HG02571 (cell line): ENCODE results near the gene JAKMIP3.

ENCODE experiments used
- ATAC-seq: cut with Tn5 transposase; IDR thresholded peaks from one replicate; pipeline ENCODE4 v1.9.1; 2021; ENCODE audit warnings: mild to moderate bottlenecking, moderate library complexity; ENCODE audit not compliant: unreplicated experiment

Gene JAKMIP3

GRCh38 chr10:132097609-132098377, 32.0 kb downstream of the JAKMIP3 start:
- ATAC-seq = no peak

- ATAC-seq = no peak
Measured at GRCh38 chr10:132098539-132099388, 33.0 kb downstream of the JAKMIP3 start.

GRCh38 chr10:132099389-132100090, 33.8 kb downstream of the JAKMIP3 start:
- no peak for ATAC-seq

GRCh38 chr10:132100091-132100481, 34.3 kb downstream of the JAKMIP3 start:
- no peak for ATAC-seq

GRCh38 chr10:132100556-132101349, 35.0 kb downstream of the JAKMIP3 start:
- ATAC-seq = no peak

- no peak for ATAC-seq
Measured at GRCh38 chr10:132101529-132101928, 35.8 kb downstream of the JAKMIP3 start.

- ATAC-seq = no peak
Measured at GRCh38 chr10:132102071-132102716, 36.4 kb downstream of the JAKMIP3 start.

GRCh38 chr10:132102717-132103110, 37.0 kb downstream of the JAKMIP3 start:
- ATAC-seq = no peak

- no peak for ATAC-seq
Measured at GRCh38 chr10:132103116-132103910, 37.6 kb downstream of the JAKMIP3 start.

- no peak for ATAC-seq
Measured at GRCh38 chr10:132104062-132104461, 38.3 kb downstream of the JAKMIP3 start.

- no peak for ATAC-seq
Measured at GRCh38 chr10:132104471-132105301, 38.9 kb downstream of the JAKMIP3 start.

GRCh38 chr10:132105302-132105995, 39.7 kb downstream of the JAKMIP3 start:
- ATAC-seq = no peak

GRCh38 chr10:132106431-132106830, 40.7 kb downstream of the JAKMIP3 start:
- no peak for ATAC-seq

- no peak for ATAC-seq
Measured at GRCh38 chr10:132107186-132107948, 41.6 kb downstream of the JAKMIP3 start.

- ATAC-seq = no peak
Measured at GRCh38 chr10:132107949-132108877, 42.5 kb downstream of the JAKMIP3 start.
